PC-3 (cell line): Measurements from ENCODE around the gene TPCN2. TPM values are rescaled to one million over a fixed set of nuclear protein-coding genes. Genes with fewer than 3 reads are reported as not detected.

Source experiments
- ATAC-seq: fragments of 200-7000 bp; cut with Tn5 transposase; 2 replicates; pipeline ENCODE4 v1.9.1; 2020; ENCODE audit warnings: mild to moderate bottlenecking, moderate library complexity
- BruUV-seq: library from RNA; stranded (reverse); fragments of 400-500 nt; replicated peaks from 2 replicates; lab custom pipeline; 2021; lab: Mats Ljungman, UMichigan
- CTCF ChIA-PET: fragments of 300-600 bp; sonication (Branson Sonifier 250); formaldehyde crosslinking; loops from one replicate; lab custom pipeline; 2022; ENCODE audit warnings: antibody characterized with exemption; lab: Charles Lee
- POLR2A ChIA-PET: fragments of 300-600 bp; sonication (Branson Sonifier 250); formaldehyde crosslinking; loops from one replicate; lab custom pipeline; 2022; ENCODE audit warnings: antibody characterized with exemption; ENCODE audit not compliant: unreplicated experiment; lab: Charles Lee
- DNase-seq: peaks from one replicate; pipeline ENCODE4 v3.0.0-alpha.2; 2015
- H2AFZ ChIP-seq: fragments of 300-600 bp; sonication (generic); 2 replicates; pipeline ENCODE4 v1.6.0; 2016; ENCODE audit warnings: antibody characterized with exemption, low read length
- H3F3A ChIP-seq: fragments of 300-600 bp; sonication (generic); one replicate; pipeline ENCODE4 v1.6.0; 2017; ENCODE audit warnings: antibody characterized with exemption, low read length, control low read depth, mild to moderate bottlenecking; ENCODE audit not compliant: unreplicated experiment
- H3K27ac ChIP-seq: fragments of 300-600 bp; sonication (generic); 2 replicates; pipeline ENCODE4 v1.5.1; 2016; ENCODE audit warnings: mild to moderate bottlenecking, low read length
- H3K27me3 ChIP-seq: fragments of 300-600 bp; sonication (generic); 2 replicates; pipeline ENCODE4 v1.6.1; 2016; ENCODE audit warnings: low read length, mixed read lengths
- H3K36me3 ChIP-seq: fragments of 300-600 bp; sonication (generic); 2 replicates; pipeline ENCODE4 v1.6.1; 2016; ENCODE audit warnings: low read depth, mixed run types, low read length, mixed read lengths
- H3K4me1 ChIP-seq: fragments of 300-600 bp; sonication (generic); 2 replicates; pipeline ENCODE4 v1.5.1; 2016; ENCODE audit warnings: low read length; ENCODE audit not compliant: insufficient read depth
- H3K4me2 ChIP-seq: fragments of 300-600 bp; sonication (generic); 2 replicates; pipeline ENCODE4 v1.6.0; 2016; ENCODE audit warnings: low read length
- H3K4me3 ChIP-seq: fragments of 300-600 bp; sonication (generic); 2 replicates; pipeline ENCODE4 v1.5.1; 2016; ENCODE audit warnings: mild to moderate bottlenecking, low read length, mixed read lengths
- H3K79me2 ChIP-seq: fragments of 300-600 bp; sonication (generic); 2 replicates; pipeline ENCODE4 v1.6.1; 2017; ENCODE audit warnings: low read length, mixed read lengths
- H3K9ac ChIP-seq: fragments of 300-600 bp; sonication (generic); 2 replicates; pipeline ENCODE4 v1.6.0; 2016; ENCODE audit warnings: mild to moderate bottlenecking, low read length
- H3K9me2 ChIP-seq: fragments of 300-600 bp; sonication (generic); replicated peaks from 2 replicates; pipeline ENCODE4 v1.6.1; 2016; ENCODE audit warnings: mixed run types, low read length, mixed read lengths
- H3K9me3 ChIP-seq: fragments of 300-600 bp; sonication (generic); 2 replicates; pipeline ENCODE4 v1.6.1; 2016; ENCODE audit warnings: low read length, mixed read lengths
- H4K20me1 ChIP-seq: fragments of 300-600 bp; sonication (generic); 2 replicates; pipeline ENCODE4 v1.6.1; 2016; ENCODE audit warnings: low read length, mixed read lengths
- CTCF ChIP-seq: fragments of 300-600 bp; sonication (generic); conservative IDR thresholded peaks from 2 replicates; pipeline ENCODE4 v1.5.1; 2017; ENCODE audit warnings: antibody characterized with exemption, low read depth, mild to moderate bottlenecking, low read length
- EZH2 ChIP-seq: fragments of 300-600 bp; sonication (generic); IDR thresholded peaks from one replicate; pipeline ENCODE4 v1.6.1; 2017; ENCODE audit warnings: antibody characterized with exemption, mild to moderate bottlenecking, low read length; ENCODE audit not compliant: unreplicated experiment
- EZH2phosphoT487 ChIP-seq: fragments of 300-600 bp; sonication (generic); IDR thresholded peaks from 2 replicates; pipeline ENCODE4 v1.6.1; 2018; ENCODE audit warnings: mild to moderate bottlenecking, antibody characterized with exemption, low read length, borderline replicate concordance
- intact Hi-C: fragments of 100-400 bp; cut with micrococcal nuclease; formaldehyde crosslinking; loops from 2 replicates; pipeline ENCODE4 v1.9.0; 2023
- total RNA-seq: library from RNA; depleted of rRNA; stranded (reverse); fragments of >200 nt; gene quantifications from 2 replicates; pipeline ENCODE4 v1.2.3, GENCODE V29; 2014

The TPCN2 gene
- total RNA-seq, 1 experiment from 2014 or later, result 13.0 TPM

GRCh38 chr11:69078930-69079605 is 30.3 kb downstream of the TPCN2 start:
- ATAC-seq, result no peak
- H3K9ac ChIP-seq, result no peak overlapping the region
- ChIA-PET CTCF (no interaction called here), POLR2A (no interaction called here)
- no peaks in the 10 kb centered on the region for H3F3A ChIP-seq
- H2AFZ ChIP-seq, result no peak overlapping the region
- H4K20me1 ChIP-seq, result no peaks in the 10 kb centered on the region
- H3K9me2 ChIP-seq, result no peaks in the 10 kb centered on the region
- no peaks in the 10 kb centered on the region for H3K9me3 ChIP-seq
- no TSS peak for BruUV-seq
- H3K27me3 ChIP-seq, result no peaks in the 10 kb centered on the region
- no peak for DNase-seq
- peaks cover 7% of the 10 kb centered on the region; the same call in 1 of the 2 replicates for H3K36me3 ChIP-seq
- no peak overlapping the region for H3K27ac ChIP-seq
- TF ChIP-seq EZH2 (no peak), EZH2phosphoT487 (no peak), CTCF (no peak)
- no peaks in the 10 kb centered on the region for H3K79me2 ChIP-seq
- H3K4me2 ChIP-seq, result no peak overlapping the region
- intact Hi-C loops, result no loop called here
- no peak overlapping the region for H3K4me3 ChIP-seq
- H3K4me1 ChIP-seq, result peaks cover 31% of the 10 kb centered on the region

- peak overlapping the region; percentile 14; the same call in 1 of the 2 replicates for H2AFZ ChIP-seq
These were observed 31.0 kb downstream of the TPCN2 start for GRCh38 chr11:69079661-69080256.

More at GRCh38 chr11:69079661-69080256, 31.0 kb downstream of the TPCN2 start:
- Histone ChIP-seq H3K27me3 (no peaks in the 10 kb centered on the region), H3K4me2 (peak overlapping the region; percentile 56), H3K4me1 (peaks cover 31% of the 10 kb centered on the region), H3K9ac (peak overlapping the region; percentile 53), H3K27ac (peak overlapping the region; percentile 64), H3K9me2 (no peaks in the 10 kb centered on the region), H3K9me3 (no peaks in the 10 kb centered on the region), H3K4me3 (no peak overlapping the region), H3K79me2 (no peaks in the 10 kb centered on the region), H4K20me1 (no peaks in the 10 kb centered on the region), H3F3A (no peaks in the 10 kb centered on the region), H3K36me3 (peaks cover 7% of the 10 kb centered on the region; the same call in 1 of the 2 replicates)
- CTCF ChIA-PET, result no interaction called here
- peak; percentile 7 for ATAC-seq
- TF ChIP-seq EZH2, result no peak
- no peak for TF ChIP-seq CTCF
- TF ChIP-seq EZH2phosphoT487, result no peak
- intact Hi-C loops, result loop anchor here (10.0 kb wide), 1 partner anchor 445 kb away; no protein-coding TSS in a partner anchor
- TSS peak; percentile 72 for BruUV-seq
- POLR2A ChIA-PET, result no interaction called here
- DNase-seq, result no peak
